Thymus (tissue), 11 donors: ENCODE data around the gene SLC25A52. TPM values are rescaled to one million over a fixed set of nuclear protein-coding genes. Genes with fewer than 3 reads are reported as not detected.

Source experiments
- DNase-seq, 9 donors: peaks; one replicate each; pipeline ENCODE4 v3.0.0-alpha.2; 2013; ENCODE audit warnings: low spot score in 9 of 9, low read depth in 6 of 9, missing footprints in 1 of 9
- H3K27ac ChIP-seq, 2 donors: one replicate each; pipeline ENCODE4 v1.5.1; 2013; ENCODE audit warnings: control low read depth in 1 of 2, low read depth in 1 of 2, low read length in 1 of 2, mild to moderate bottlenecking in 1 of 2, moderate library complexity in 1 of 2
- H3K27me3 ChIP-seq, 2 donors: one replicate each; pipeline ENCODE4 v1.5.1; 2013; ENCODE audit warnings: low read length in 1 of 2; ENCODE audit not compliant: control insufficient read depth in 2 of 2, insufficient read depth in 1 of 2
- H3K36me3 ChIP-seq, 2 donors: one replicate each; pipeline ENCODE4 v1.5.1; 2013; ENCODE audit warnings: low read length in 1 of 2, mild to moderate bottlenecking in 1 of 2, moderate library complexity in 1 of 2; ENCODE audit not compliant: control insufficient read depth in 2 of 2, insufficient read depth in 2 of 2
- H3K4me1 ChIP-seq, 2 donors: one replicate each; pipeline ENCODE4 v1.5.1; 2013; ENCODE audit warnings: low read length in 2 of 2; ENCODE audit not compliant: control insufficient read depth in 2 of 2, insufficient read depth in 2 of 2
- H3K4me3 ChIP-seq, 2 donors: one replicate each; pipeline ENCODE4 v1.5.1; 2013; ENCODE audit warnings: low read length in 2 of 2, control low read depth in 1 of 2, mild to moderate bottlenecking in 1 of 2
- H3K9me3 ChIP-seq, 2 donors: one replicate each; pipeline ENCODE4 v1.5.1; 2013; ENCODE audit warnings: low read length in 1 of 2, mild to moderate bottlenecking in 1 of 2; ENCODE audit not compliant: control insufficient read depth in 2 of 2, insufficient read depth in 1 of 2
- WGBS: extraction: QIAGEN DNeasy Blood & Tissue Kit; methylation state at CpG from one replicate; pipeline ENCODE4 v1.1.7; 2013; 5-methylcytosine and 5-hydroxymethylcytosine counted together
- polyA plus RNA-seq: library from polyadenylated mRNA; stranded (reverse); fragments of 200-250 nt; gene quantifications from one replicate; pipeline ENCODE4 v1.2.3, GENCODE V29; 2013
- total RNA-seq: library from RNA; stranded (reverse); fragments of 120-200 nt; gene quantifications from one replicate; pipeline ENCODE4 v1.2.4, GENCODE V29; 2013
- donor health status: healthy.

Gene SLC25A52
- total and polyA plus RNA-seq, 2 donors = 0.09 TPM; not detected in 1

GRCh38 chr18:31711365-31712172 is 49.1 kb downstream of the SLC25A52 start:
- DNase-seq = no peak
- Histone ChIP-seq H3K4me1 (no peaks in the 10 kb centered on the region), H3K4me3 (no peak overlapping the region), H3K27ac (no peak overlapping the region), H3K9me3 (no peaks in the 10 kb centered on the region), H3K36me3 (no peaks in the 10 kb centered on the region), H3K27me3 (no peaks in the 10 kb centered on the region)
- 96% methylated on average over 3 of the region's 3 CpGs for WGBS

- 76% methylated on average over 3 of the region's 3 CpGs for WGBS
- Histone ChIP-seq H3K27me3 (no peaks in the 10 kb centered on the region), H3K36me3 (no peaks in the 10 kb centered on the region), H3K4me3 (no peak overlapping the region), H3K9me3 (no peaks in the 10 kb centered on the region), H3K27ac (no peak overlapping the region), H3K4me1 (no peaks in the 10 kb centered on the region)
- no peak for DNase-seq
Measured at GRCh38 chr18:31710826-31711225, 49.9 kb downstream of the SLC25A52 start.

Other genes starting within 250 kb of the SLC25A52 start
- gene TTR, start 169.0 kb downstream of the SLC25A52 start, total RNA-seq = 1.5 TPM
- gene TTR, start 169.0 kb downstream of the SLC25A52 start, polyA plus RNA-seq = 8.8 TPM
- 9.5 TPM for gene B4GALT6, start 76.3 kb downstream of the SLC25A52 start, total RNA-seq
- 6.6 TPM for gene B4GALT6, start 76.3 kb downstream of the SLC25A52 start, polyA plus RNA-seq
- 54.6 TPM for gene TRAPPC8, start 182.2 kb upstream of the SLC25A52 start, total RNA-seq
- 49.2 TPM for gene TRAPPC8, start 182.2 kb upstream of the SLC25A52 start, polyA plus RNA-seq